Heart left ventricle (tissue), 16 donors: ENCODE data around the gene EHD4. TPM values are rescaled to one million over a fixed set of nuclear protein-coding genes. Genes with fewer than 3 reads are reported as not detected.
A peak's percentile ranks its signal among the peaks of the same experiment; 100 is the strongest.

Experiments
- ATAC-seq, 4 donors: fragments of 200-7000 bp; cut with Tn5 transposase; one replicate each; pipeline ENCODE4 v1.9.1; 2020 to 2022; ENCODE audit warnings: moderate library complexity in 4 of 4, mild to moderate bottlenecking in 3 of 4, moderate number of reproducible peaks in 1 of 4
- DNase-seq, 5 donors: peaks; one replicate each; pipeline ENCODE4 v3.0.0-alpha.2; 2020
- H3K27ac ChIP-seq, 12 donors: fragments of 200-600 bp; sonication (generic) in 4 of 12; one replicate each; pipeline versions ENCODE4 v1.5.0 to v1.8.0; 2016 to 2022; ENCODE audit warnings: mild to moderate bottlenecking in 2 of 12
- H3K27me3 ChIP-seq, 9 donors: fragments of 200-600 bp; sonication (generic) in 2 of 9; one replicate each; pipeline versions ENCODE4 v1.5.1 to v1.8.0; 2016 to 2022; ENCODE audit warnings: mild to moderate bottlenecking in 3 of 9
- H3K36me3 ChIP-seq, 9 donors: fragments of 200-600 bp; sonication (generic) in 2 of 9; one replicate each; pipeline versions ENCODE4 v1.5.0 to v1.8.0; 2018 to 2022; ENCODE audit warnings: mild to moderate bottlenecking in 2 of 9
- H3K4me1 ChIP-seq, 12 donors: fragments of 200-600 bp; sonication (generic) in 4 of 12; one replicate each; pipeline versions ENCODE4 v1.5.0 to v1.8.0; 2016 to 2022; ENCODE audit warnings: mild to moderate bottlenecking in 3 of 12
- H3K4me3 ChIP-seq, 12 donors: fragments of 200-600 bp; sonication (generic) in 4 of 12; one replicate each; pipeline versions ENCODE4 v1.5.0 to v1.8.0; 2017 to 2022; ENCODE audit warnings: mild to moderate bottlenecking in 9 of 12, moderate library complexity in 4 of 12
- H3K9me3 ChIP-seq, 12 donors: fragments of 200-600 bp; sonication (generic) in 4 of 12; one replicate each; pipeline versions ENCODE4 v1.5.0 to v1.8.0; 2016 to 2022; ENCODE audit warnings: mild to moderate bottlenecking in 1 of 12
- POLR2A ChIP-seq, 2 donors: fragments of 450-650 bp; IDR thresholded peaks; one replicate each; pipeline ENCODE4 v1.6.1; 2017; ENCODE audit warnings: antibody characterized with exemption in 2 of 2, mild to moderate bottlenecking in 2 of 2, moderate library complexity in 2 of 2
- WGBS, 4 donors: extraction: QIAGEN DNeasy Blood & Tissue Kit in 2 of 4; methylation state at CpG; one replicate each; pipeline versions ENCODE4 v1.1.5 to v1.1.7; 2013 to 2018; 5-methylcytosine and 5-hydroxymethylcytosine counted together
- intact Hi-C, 10 donors: fragments of 100-400 bp; cut with DNase I; formaldehyde crosslinking; loops; one replicate each; pipeline versions ENCODE4 v1.11.1 to v1.14.2; 2022
- polyA plus RNA-seq, 2 donors: library from polyadenylated mRNA; stranded (reverse); fragments of 200-250 nt; gene quantifications; one replicate each; pipeline ENCODE4 v1.2.3, GENCODE V29; 2013
- total RNA-seq, 9 donors: library from RNA; depleted of rRNA in 2 of 9; stranded (reverse); fragments of >200 nt in 2 of 9; fragmentation: NEBNext Ultra II Directional in 3 of 9; extraction: Animal tissue kit (Norgen Biotek cat#: 25700) in 3 of 9; gene quantifications; one replicate each; pipeline versions ENCODE4 v1.1.0 to v1.2.4, GENCODE V29; 2016 to 2023
- TF ChIP-seq, protein P1 (sequence below), 12 donors: fragments of 200-600 bp; sonication (generic) in 4 of 12; IDR thresholded peaks; one replicate each; pipeline versions ENCODE4 v1.5.0 to v1.8.0; 2018 to 2022; ENCODE audit warnings: antibody characterized with exemption in 12 of 12, mild to moderate bottlenecking in 5 of 12
- donor health status: ischemic (EF 13 %, LVEDD 7.1; RV severe dilation, severe dysfunction).
- donor health status: healthy with polysubstance abuse.
- donor health status: DM: no; HTN: yes; CAD: no.
- donor health status: DM: no; HTN: no; CAD: no.
- donor health status: ischemic (EF 25% LVEDD 6.9; RV normal size, moderate dysfunction).
- donor health status: ischemic (EF 25% LVEDD 5.7; RV mildly dilated, moderate dysfunction).
- donor health status: healthy.
- donor health status: DM: yes; HTN: yes; CAD: no.
- donor health status: ischemic (EF 35%, LVEDD 5.7; RV mildly dilated, moderate dysfunction).
- donor health status: nonischemic (EF 11% LVEDD 7.7; RV severe dilation, severe dysfunction).
- donor health status: DM: yes; HTN: yes; CAD: no.
- donor health status: PGD.
- donor health status: ischemic (EF 29% LVEDD 5.4; RV normal size, mild dysfunction).
- donor health status: nonischemic (EF 23%, LVEDD 6.1; RV moderate dilation, normal function).

The EHD4 gene
- total and polyA plus RNA-seq, 11 donors, result 25.6 to 70.8 (median 43.9) TPM

DNA sequence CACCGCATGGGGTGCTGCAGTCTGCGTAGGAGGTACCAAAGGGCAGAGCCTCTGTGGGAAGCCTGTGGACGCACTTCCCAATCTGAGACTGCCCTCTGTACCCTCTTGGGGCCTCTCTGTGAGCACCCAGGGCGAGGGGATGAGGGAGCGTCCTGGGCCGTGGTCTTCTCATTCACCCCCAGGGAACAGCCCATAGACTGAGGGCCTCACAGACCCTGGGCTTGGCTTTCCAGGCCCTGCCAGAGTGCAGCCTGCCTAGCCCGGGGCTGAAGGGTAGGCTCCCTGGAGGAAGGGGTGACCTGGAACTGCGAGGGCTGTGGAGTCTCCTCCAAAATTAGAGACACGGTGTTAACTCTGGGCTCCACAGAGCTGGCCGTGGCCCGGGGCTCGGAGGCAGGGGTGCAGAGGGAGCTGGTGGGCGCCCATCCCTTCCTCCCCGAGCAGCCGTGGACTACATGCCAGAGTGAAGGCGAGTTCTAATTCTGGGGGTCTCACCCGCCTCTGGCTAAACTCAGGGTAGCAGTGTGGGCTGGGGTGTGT, 78.0 kb downstream of the EHD4 start:
- WGBS, 4 donors, result 35 to 44% (median 39%) methylated on average over 14 to 17 of the region's 17 CpGs; no CpG with 5 or more reads in 1 of the 4 donors
- TF ChIP-seq, protein P1, sequence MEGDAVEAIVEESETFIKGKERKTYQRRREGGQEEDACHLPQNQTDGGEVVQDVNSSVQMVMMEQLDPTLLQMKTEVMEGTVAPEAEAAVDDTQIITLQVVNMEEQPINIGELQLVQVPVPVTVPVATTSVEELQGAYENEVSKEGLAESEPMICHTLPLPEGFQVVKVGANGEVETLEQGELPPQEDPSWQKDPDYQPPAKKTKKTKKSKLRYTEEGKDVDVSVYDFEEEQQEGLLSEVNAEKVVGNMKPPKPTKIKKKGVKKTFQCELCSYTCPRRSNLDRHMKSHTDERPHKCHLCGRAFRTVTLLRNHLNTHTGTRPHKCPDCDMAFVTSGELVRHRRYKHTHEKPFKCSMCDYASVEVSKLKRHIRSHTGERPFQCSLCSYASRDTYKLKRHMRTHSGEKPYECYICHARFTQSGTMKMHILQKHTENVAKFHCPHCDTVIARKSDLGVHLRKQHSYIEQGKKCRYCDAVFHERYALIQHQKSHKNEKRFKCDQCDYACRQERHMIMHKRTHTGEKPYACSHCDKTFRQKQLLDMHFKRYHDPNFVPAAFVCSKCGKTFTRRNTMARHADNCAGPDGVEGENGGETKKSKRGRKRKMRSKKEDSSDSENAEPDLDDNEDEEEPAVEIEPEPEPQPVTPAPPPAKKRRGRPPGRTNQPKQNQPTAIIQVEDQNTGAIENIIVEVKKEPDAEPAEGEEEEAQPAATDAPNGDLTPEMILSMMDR (IDR thresholded peaks at IDR 0.05), result no peak
- TF ChIP-seq POLR2A (IDR thresholded peaks at IDR 0.05), result no peak
- DNase-seq (peak in 1 of 5 donors; percentile 27), ATAC-seq (peak in 3 of 4 donors; percentile 0 to 2 (median 1))
- peak overlapping the region; percentile 18 to 96 (median 88) for H3K27ac ChIP-seq
- no peaks in the 10 kb centered on the region for H3K27me3 ChIP-seq
- H3K9me3 ChIP-seq, result no peaks in the 10 kb centered on the region
- intact Hi-C loops, result loop anchor here in 6 of 10 donors (2.0 to 10.0 kb wide), 6 partner anchors 52 to 160 kb away; partner anchors contain the start of genes JMJD7 (in 2 of the 6) and MAPKBP1 (in 2 of the 6)
- peaks cover 9 to 33% (median 25%) of the 10 kb centered on the region in 12 donors for H3K4me1 ChIP-seq
- H3K4me3 ChIP-seq, result peak overlapping the region in 11 of 12 donors; percentile 3 to 67 (median 56)
- peaks cover 0 to 31% (median 24%) of the 10 kb centered on the region in 9 donors for H3K36me3 ChIP-seq

DNA sequence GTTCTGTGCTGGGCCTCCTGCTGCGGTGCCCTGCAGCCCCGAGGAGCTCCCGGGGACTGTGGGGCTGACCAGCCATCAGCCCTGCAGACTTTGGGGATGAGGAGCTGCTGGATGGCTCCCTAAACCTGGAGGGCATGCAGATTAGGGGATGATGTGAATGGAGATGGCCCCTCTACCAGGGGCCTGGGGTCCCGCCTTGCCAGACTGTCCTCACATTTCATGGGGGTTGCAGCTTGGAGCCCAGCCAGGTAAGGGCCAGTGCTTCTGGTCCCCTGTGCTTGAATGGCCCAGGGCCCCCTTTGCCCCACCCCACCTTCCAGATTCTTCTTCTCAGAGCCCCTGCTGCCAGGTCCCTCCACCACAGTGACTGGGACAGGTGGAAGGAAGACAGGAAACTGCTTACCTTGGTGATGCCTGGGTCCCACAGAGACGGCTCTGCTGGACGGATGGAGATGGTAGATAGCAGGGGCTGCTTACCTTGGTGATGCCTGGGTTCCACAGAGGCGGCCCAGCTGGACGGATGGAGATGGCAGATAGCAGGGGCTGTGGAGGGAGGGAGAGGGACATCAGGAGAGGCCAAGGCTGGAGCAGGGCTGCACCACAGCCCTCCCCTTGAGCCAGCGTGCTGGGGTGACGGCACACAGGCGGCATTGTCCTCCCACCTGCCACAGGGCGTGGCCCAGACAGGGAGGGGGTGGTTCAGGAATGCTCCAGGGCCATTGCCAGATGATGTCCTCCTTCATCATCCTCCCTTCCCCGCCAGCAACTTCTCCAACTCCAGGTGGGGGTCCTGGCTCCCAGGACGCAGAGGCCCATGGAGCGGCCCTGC, 78.7 kb downstream of the EHD4 start, which contains the start of gene SPTBN5:
Gene SPTBN5 (minus strand): TSS at position 632 of the 829 bp plus-strand sequence. CDS start 556 bp downstream, at position 76.
- H3K9me3 ChIP-seq, result no peaks in the 10 kb centered on the region
- peaks cover 0 to 24% (median 17%) of the 10 kb centered on the region in 9 donors for H3K36me3 ChIP-seq
- ATAC-seq (peak in 1 of 4 donors; percentile 0), DNase-seq (peak in 1 of 5 donors; percentile 27)
- H3K4me1 ChIP-seq, result peaks cover 9 to 33% (median 25%) of the 10 kb centered on the region in 12 donors
- TF ChIP-seq POLR2A (IDR thresholded peaks at IDR 0.05), result no peak
- TF ChIP-seq, protein P1 (IDR thresholded peaks at IDR 0.05), result no peak
- no peaks in the 10 kb centered on the region for H3K27me3 ChIP-seq
- peak within 1 kb of the TSS; percentile 73 to 96 (median 88) for H3K27ac ChIP-seq
- 60 to 80% (median 75%) methylated on average over 6 to 15 of the region's 15 CpGs for WGBS, 4 donors
- intact Hi-C loops, result loop anchor here in 6 of 10 donors (2.0 to 10.0 kb wide), 7 partner anchors 53 to 161 kb away; partner anchors contain the start of genes JMJD7 (in 3 of the 6) and MAPKBP1 (in 2 of the 6)
- H3K4me3 ChIP-seq, result peak within 1 kb of the TSS; percentile 9 to 67 (median 51)

DNA sequence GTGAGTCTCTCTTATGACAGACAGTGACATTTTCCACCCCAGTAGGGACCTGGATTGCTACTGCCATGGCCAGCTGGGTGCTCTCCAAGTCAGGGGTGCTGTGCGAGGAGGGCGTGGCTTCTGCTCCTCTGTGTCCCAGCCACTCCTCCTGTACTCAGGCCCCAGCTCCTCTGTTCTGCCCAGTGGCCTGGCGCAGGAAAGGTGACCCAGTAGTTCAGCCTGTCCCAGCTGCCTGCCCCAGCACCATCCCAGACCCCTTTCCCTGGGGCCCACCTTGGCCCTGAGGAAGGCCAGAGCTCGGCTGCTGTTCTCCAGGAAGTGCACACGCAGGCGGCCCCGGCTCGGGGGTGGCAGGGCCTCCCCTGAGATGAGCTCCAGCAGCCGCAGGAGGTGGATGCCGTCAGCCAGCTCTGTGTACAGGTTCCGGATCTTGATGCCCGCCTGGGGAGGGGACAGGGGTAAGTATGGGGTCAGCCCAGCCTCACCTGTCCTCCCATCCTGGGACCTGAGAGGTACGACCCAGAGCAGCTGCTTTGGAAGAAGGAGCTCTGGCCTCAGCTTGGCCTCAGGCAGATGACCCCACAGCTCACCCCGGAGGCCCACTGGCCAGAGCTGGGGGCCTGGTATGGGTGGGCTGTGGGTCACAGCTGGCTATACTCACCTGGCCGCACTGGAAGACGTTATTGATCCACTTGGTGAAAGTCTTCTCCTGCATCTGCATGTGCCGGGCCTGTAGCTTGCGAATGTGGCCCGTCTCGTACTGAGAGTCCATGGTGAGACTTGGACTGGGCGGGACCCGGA, 79.5 kb downstream of the EHD4 start:
- intact Hi-C loops, result loop anchor here in 6 of 10 donors (2.0 to 10.0 kb wide), 6 partner anchors 61 to 162 kb away; partner anchors contain the start of genes JMJD7 (in 3 of the 6) and MAPKBP1 (in 2 of the 6)

More for the DNA sequence above, 79.5 kb downstream of the EHD4 start:
- Histone ChIP-seq H3K4me1 (peaks cover 9 to 33% (median 25%) of the 10 kb centered on the region in 12 donors), H3K27ac (peak overlapping the region; percentile 58 to 96 (median 87)), H3K4me3 (peak overlapping the region; percentile 9 to 67 (median 51)), H3K27me3 (no peaks in the 10 kb centered on the region), H3K9me3 (no peaks in the 10 kb centered on the region), H3K36me3 (peaks cover 0 to 16% (median 9%) of the 10 kb centered on the region in 9 donors)
- DNase-seq (peak in 4 of 5 donors; percentile 84 to 92 (median 88)), ATAC-seq (peak; percentile 81 to 91 (median 83))
- WGBS, 4 donors, result 47 to 57% (median 53%) methylated on average over 13 to 22 of the region's 22 CpGs
- TF ChIP-seq POLR2A (IDR thresholded peaks at IDR 0.05), result peak in 1 of 2 donors; percentile 29
- TF ChIP-seq, protein P1 (IDR thresholded peaks at IDR 0.05), result no peak
